Activated CD4-positive, alpha-beta memory T cell treated with anti-CD3 and anti-CD28 coated beads, Interleukin-2, amount 10 ng/mL, durations not matched to agents 7 days and 5 days (primary cell): ENCODE data around the gene ICAM5. TPM values are rescaled to one million over a fixed set of nuclear protein-coding genes. Genes with fewer than 3 reads are reported as not detected.
A peak's percentile ranks its signal among the peaks of the same experiment; 100 is the strongest.

ENCODE experiments used
- CTCF ChIA-PET: fragments of 350-600 bp; sonication (Branson Sonifier 250); formaldehyde crosslinking; loops from one replicate; lab custom pipeline; 2021; ENCODE audit warnings: antibody characterized with exemption, inconsistent platforms; lab: Charles Lee
- POLR2A ChIA-PET: fragments of 350-600 bp; sonication (Branson Sonifier 250); formaldehyde crosslinking; loops from one replicate; lab custom pipeline; 2021; ENCODE audit warnings: antibody characterized with exemption; lab: Charles Lee
- DNase-seq: peaks from one replicate; pipeline ENCODE4 v3.0.0-alpha.2; 2020
- H3K27ac Mint-ChIP-seq: one replicate; pipeline ENCODE4 v1.8.0; 2021; ENCODE audit warnings: mild to moderate bottlenecking, mixed read lengths
- H3K27me3 Mint-ChIP-seq: one replicate; pipeline ENCODE4 v1.8.0; 2021; ENCODE audit warnings: mixed read lengths
- H3K36me3 Mint-ChIP-seq: one replicate; pipeline ENCODE4 v1.8.0; 2021; ENCODE audit warnings: low read depth, mixed read lengths
- H3K4me1 Mint-ChIP-seq: one replicate; pipeline ENCODE4 v1.8.0; 2021; ENCODE audit warnings: mixed read lengths
- H3K4me3 Mint-ChIP-seq: one replicate; pipeline ENCODE4 v1.8.0; 2021; ENCODE audit warnings: mild to moderate bottlenecking, mixed read lengths
- H3K9me3 Mint-ChIP-seq: one replicate; pipeline ENCODE4 v1.8.0; 2021; ENCODE audit warnings: mixed read lengths
- total RNA-seq, 2 experiments: library from RNA; stranded (reverse); gene quantifications; one replicate each; pipeline ENCODE4 v1.2.3, GENCODE V29; 2021

The ICAM5 gene
- total RNA-seq, 2 experiments from 2014 or later, result 0.53 to 1.1 TPM

DNA sequence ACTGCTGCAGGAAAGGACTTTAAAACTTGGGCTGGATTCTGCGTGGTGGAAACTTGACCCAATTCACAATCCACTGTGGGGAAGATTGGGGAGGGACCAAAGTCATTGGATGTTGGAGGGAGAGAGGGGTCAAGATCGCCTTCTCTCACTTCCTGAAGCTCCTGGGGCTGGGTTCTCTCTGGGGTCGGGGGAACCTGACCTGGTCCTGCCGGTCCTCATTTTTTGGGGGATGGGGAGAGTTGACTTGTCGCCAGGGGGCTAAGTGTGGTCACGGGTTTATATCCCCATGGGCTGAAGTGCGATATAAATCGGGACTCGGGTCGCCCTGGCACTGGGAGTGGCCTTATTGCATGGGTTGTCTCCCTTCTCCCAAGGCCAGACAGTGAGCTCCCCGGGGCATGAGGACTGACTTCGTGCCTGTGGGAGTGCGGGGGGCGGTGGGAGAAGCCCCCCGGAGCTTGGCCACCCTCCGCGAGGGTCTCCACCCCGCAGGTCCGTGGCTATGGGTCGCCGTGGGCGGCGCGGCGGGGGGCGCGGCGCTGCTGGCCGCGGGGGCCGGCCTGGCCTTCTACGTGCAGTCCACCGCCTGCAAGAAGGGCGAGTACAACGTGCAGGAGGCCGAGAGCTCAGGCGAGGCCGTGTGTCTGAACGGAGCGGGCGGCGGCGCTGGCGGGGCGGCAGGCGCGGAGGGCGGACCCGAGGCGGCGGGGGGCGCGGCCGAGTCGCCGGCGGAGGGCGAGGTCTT lies 6.3 kb downstream of the ICAM5 start:
- CTCF ChIA-PET, result no interaction called here
- peaks cover 9% of the 10 kb centered on the region for H3K36me3 Mint-ChIP-seq
- H3K27ac Mint-ChIP-seq, result no peak overlapping the region
- no peaks in the 10 kb centered on the region for H3K9me3 Mint-ChIP-seq
- DNase-seq, result no peak
- POLR2A ChIA-PET, result interaction anchor here (0.7 to 2.7 kb wide), 4 partner anchors 9 to 136 kb away, joined by 3 to 10 read pairs (median 6); partner anchors contain the start of genes ICAM1 and ICAM4
- peaks cover 41% of the 10 kb centered on the region for H3K4me1 Mint-ChIP-seq
- peaks cover 55% of the 10 kb centered on the region for H3K27me3 Mint-ChIP-seq
- peak overlapping the region; percentile 71 for H3K4me3 Mint-ChIP-seq

- POLR2A ChIA-PET, result no interaction called here
- no peaks in the 10 kb centered on the region for H3K9me3 Mint-ChIP-seq
- no peak for DNase-seq
- H3K36me3 Mint-ChIP-seq, result no peaks in the 10 kb centered on the region
- CTCF ChIA-PET, result interaction anchor here (1.0 to 1.6 kb wide), 3 partner anchors 29 to 106 kb away, joined by 3 to 4 read pairs (median 3); partner anchors contain the start of gene ICAM1
- H3K4me1 Mint-ChIP-seq, result peaks cover 16% of the 10 kb centered on the region
- no peak overlapping the region for H3K4me3 Mint-ChIP-seq
- H3K27ac Mint-ChIP-seq, result no peak overlapping the region
- H3K27me3 Mint-ChIP-seq, result peaks cover 24% of the 10 kb centered on the region
Observed at GRCh38 chr19:10299545-10300458, 10.1 kb downstream of the ICAM5 start.

GRCh38 chr19:10305139-10305806 lies 15.5 kb downstream of the ICAM5 start:
- H3K36me3 Mint-ChIP-seq, result no peaks in the 10 kb centered on the region
- H3K27me3 Mint-ChIP-seq, result peaks cover 5% of the 10 kb centered on the region
- no peak overlapping the region for H3K27ac Mint-ChIP-seq
- POLR2A ChIA-PET, result interaction anchor here (0.9 to 1.6 kb wide), 2 partner anchors 11 to 34 kb away, joined by 3 to 4 read pairs; partner anchors contain the start of genes FDX2 and ICAM1
- DNase-seq, result no peak
- CTCF ChIA-PET, result interaction anchor here (0.8 kb wide), 1 partner anchor 46 kb away, joined by 4 read pairs; no protein-coding TSS in a partner anchor
- peaks cover 5% of the 10 kb centered on the region for H3K4me1 Mint-ChIP-seq
- no peak overlapping the region for H3K4me3 Mint-ChIP-seq
- H3K9me3 Mint-ChIP-seq, result no peaks in the 10 kb centered on the region

- peaks cover 3% of the 10 kb centered on the region for H3K27me3 Mint-ChIP-seq
- no peaks in the 10 kb centered on the region for H3K9me3 Mint-ChIP-seq
- H3K36me3 Mint-ChIP-seq, result no peaks in the 10 kb centered on the region
- no peak for DNase-seq
- no peak overlapping the region for H3K27ac Mint-ChIP-seq
- ChIA-PET POLR2A (no interaction called here), CTCF (no interaction called here)
- H3K4me1 Mint-ChIP-seq, result peaks cover 5% of the 10 kb centered on the region
- no peak overlapping the region for H3K4me3 Mint-ChIP-seq
Observed at GRCh38 chr19:10306327-10306726, 16.6 kb downstream of the ICAM5 start.

- Mint-ChIP-seq H3K4me1 (peaks cover 3% of the 10 kb centered on the region), H3K9me3 (no peaks in the 10 kb centered on the region), H3K27ac (no peak within 1 kb of the TSS), H3K36me3 (no peaks in the 10 kb centered on the region), H3K27me3 (no peaks in the 10 kb centered on the region), H3K4me3 (no peak within 1 kb of the TSS)
- ChIA-PET POLR2A (no interaction called here), CTCF (no interaction called here)
- no peak for DNase-seq
Observed at GRCh38 chr19:10309423-10309822, 19.7 kb downstream of the ICAM5 start, which contains the start of gene ZGLP1. ZGLP1 (minus strand) TSS chr19:10309815.

GRCh38 chr19:10315335-10316214 lies 25.8 kb downstream of the ICAM5 start, which contains the start of gene FDX2:
FDX2 (minus strand) TSS chr19:10316015; CDS start chr19:10315996, 19 bp downstream.
- H3K36me3 Mint-ChIP-seq, result peaks cover 26% of the 10 kb centered on the region
- CTCF ChIA-PET, result interaction anchor here (1.2 to 1.8 kb wide), 3 partner anchors 45 to 73 kb away, joined by 3 to 5 read pairs (median 5); partner anchors contain the start of gene ICAM1
- H3K4me3 Mint-ChIP-seq, result peak within 1 kb of the TSS; percentile 83
- H3K9me3 Mint-ChIP-seq, result no peaks in the 10 kb centered on the region
- POLR2A ChIA-PET, result interaction anchor here (0.5 to 1.5 kb wide), 6 partner anchors 10 to 45 kb away, joined by 3 to 4 read pairs (median 3); partner anchors contain the start of genes ICAM1 and ICAM4
- H3K4me1 Mint-ChIP-seq, result peaks cover 18% of the 10 kb centered on the region
- H3K27ac Mint-ChIP-seq, result peak within 1 kb of the TSS; percentile 70
- no peaks in the 10 kb centered on the region for H3K27me3 Mint-ChIP-seq
- DNase-seq, result peak; percentile 89

DNA sequence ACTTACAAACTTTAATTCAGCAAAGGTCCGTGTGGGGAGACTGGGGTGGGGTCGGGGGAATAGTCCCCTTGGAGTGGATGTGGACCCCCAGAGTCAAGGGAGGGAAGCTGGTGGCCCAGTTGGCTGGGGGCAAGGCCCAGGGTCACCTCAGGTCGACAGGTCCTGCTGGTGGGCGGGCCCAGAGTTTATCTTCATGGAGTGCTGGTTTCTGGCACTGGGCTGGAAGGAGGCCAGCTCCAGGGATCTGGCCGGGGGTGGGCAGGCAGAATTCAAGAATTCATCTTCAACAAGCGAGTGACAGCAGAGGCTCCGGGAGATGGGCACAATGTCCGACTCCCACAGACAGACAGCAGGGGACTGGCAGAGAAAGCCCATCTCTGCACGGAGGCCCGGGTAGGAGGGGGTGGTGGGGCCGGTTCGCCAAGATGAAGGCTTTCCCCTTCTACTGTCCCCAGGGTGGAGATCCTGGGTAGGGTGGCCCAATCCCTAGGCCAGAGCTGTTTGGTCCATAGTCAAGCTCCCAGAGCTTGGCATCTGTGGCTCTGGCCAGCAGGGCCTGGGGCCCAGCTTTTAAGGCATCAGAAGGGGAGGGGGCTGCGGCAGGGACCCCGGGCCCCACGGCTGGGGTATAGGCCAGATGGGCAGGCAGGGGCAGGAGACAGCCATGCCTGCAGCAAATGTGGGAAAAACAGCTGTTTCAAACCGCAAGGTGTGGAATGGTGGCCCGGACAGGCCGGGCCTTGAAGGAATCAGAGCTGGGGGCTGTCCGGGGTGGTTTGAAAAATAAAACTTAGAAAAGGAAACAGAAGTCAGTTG lies 26.7 kb downstream of the ICAM5 start:
- no peaks in the 10 kb centered on the region for H3K27me3 Mint-ChIP-seq
- H3K9me3 Mint-ChIP-seq, result no peaks in the 10 kb centered on the region
- H3K36me3 Mint-ChIP-seq, result peaks cover 26% of the 10 kb centered on the region
- ChIA-PET CTCF (no interaction called here), POLR2A (interaction anchor here (1.0 to 1.1 kb wide), 2 partner anchors 11 to 30 kb away, joined by 3 read pairs; partner anchors contain the start of gene ICAM4)
- H3K4me1 Mint-ChIP-seq, result peaks cover 18% of the 10 kb centered on the region
- peak overlapping the region; percentile 83 for H3K4me3 Mint-ChIP-seq
- H3K27ac Mint-ChIP-seq, result peak overlapping the region; percentile 70
- no peak for DNase-seq

GRCh38 chr19:10317045-10317856 lies 27.5 kb downstream of the ICAM5 start:
- ChIA-PET POLR2A (interaction anchor here (1.1 to 1.7 kb wide), 2 partner anchors 30 to 63 kb away, joined by 3 to 5 read pairs; partner anchors contain the start of genes ICAM4 and TYK2), CTCF (no interaction called here)
- DNase-seq, result no peak
- no peak overlapping the region for H3K27ac Mint-ChIP-seq
- H3K9me3 Mint-ChIP-seq, result no peaks in the 10 kb centered on the region
- peaks cover 33% of the 10 kb centered on the region for H3K36me3 Mint-ChIP-seq
- no peaks in the 10 kb centered on the region for H3K27me3 Mint-ChIP-seq
- H3K4me3 Mint-ChIP-seq, result no peak overlapping the region
- H3K4me1 Mint-ChIP-seq, result peaks cover 18% of the 10 kb centered on the region

DNA sequence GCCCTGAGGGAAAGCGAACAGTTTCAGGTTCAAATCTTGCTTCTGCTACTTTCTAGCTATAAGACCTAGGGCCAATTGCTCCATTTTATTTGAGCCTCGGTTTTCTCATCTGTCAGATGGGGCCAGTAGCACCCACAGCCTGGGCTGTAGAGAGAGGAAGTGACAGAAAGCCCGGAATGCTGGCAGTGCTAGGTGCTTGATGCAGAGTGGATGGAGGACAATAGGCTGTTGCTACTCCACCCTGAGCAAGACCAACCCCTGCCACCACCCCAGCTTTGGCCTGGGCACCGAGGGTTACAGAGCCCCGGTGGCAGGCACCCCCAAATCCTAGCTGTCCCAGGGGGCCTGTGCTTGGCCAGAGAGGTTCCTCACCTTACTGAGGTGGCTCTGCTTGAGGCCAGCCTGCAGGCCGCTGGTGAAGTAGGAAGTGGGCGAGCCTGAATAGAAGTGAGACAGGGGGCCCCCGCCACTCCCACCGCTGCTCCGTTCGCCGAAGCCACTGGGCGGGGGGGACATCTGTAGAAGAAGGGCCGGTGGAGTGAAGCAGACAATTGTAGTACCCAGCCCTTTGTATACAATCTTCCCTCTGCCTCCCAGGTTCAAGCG lies 28.2 kb downstream of the ICAM5 start:
- H3K9me3 Mint-ChIP-seq, result no peaks in the 10 kb centered on the region
- no peak for DNase-seq
- ChIA-PET CTCF (interaction anchor here (1.0 to 1.1 kb wide), 2 partner anchors 49 to 72 kb away, joined by 3 read pairs; no protein-coding TSS in a partner anchor), POLR2A (interaction anchor here (1.2 to 1.7 kb wide), 2 partner anchors 16 to 62 kb away, joined by 3 to 5 read pairs; partner anchors contain the start of genes RAVER1 and TYK2)
- no peak overlapping the region for H3K4me3 Mint-ChIP-seq
- peaks cover 33% of the 10 kb centered on the region for H3K36me3 Mint-ChIP-seq
- H3K27ac Mint-ChIP-seq, result no peak overlapping the region
- no peaks in the 10 kb centered on the region for H3K27me3 Mint-ChIP-seq
- peaks cover 18% of the 10 kb centered on the region for H3K4me1 Mint-ChIP-seq
